Cardiac muscle cell (in vitro differentiated cells and primary cell): ENCODE results near the gene RAET1G. TPM values are rescaled to one million over a fixed set of nuclear protein-coding genes. Genes with fewer than 3 reads are reported as not detected.
"Not testable (repeated sequence)": the region's sequence is repeated elsewhere in the genome, so short reads cannot be mapped to it uniquely, and the experiment has no call there.

Experiments used
- DNase-seq, 2 donors: peaks; one replicate each; pipeline versions ENCODE4 v3.0.0 to v3.0.0-alpha.2; 2010 to 2017; ENCODE audit warnings: low read depth in 1 of 2, low spot score in 1 of 2
- H3K27ac ChIP-seq: fragments of 200-600 bp; sonication (generic); 2 replicates; pipeline ENCODE4 v1.5.1; 2016
- H3K27me3 ChIP-seq: fragments of 200-600 bp; sonication (generic); 2 replicates; pipeline ENCODE4 v1.6.0; 2016; ENCODE audit warnings: control low read depth
- H3K36me3 ChIP-seq: fragments of 200-600 bp; sonication (generic); 2 replicates; pipeline ENCODE4 v1.5.1; 2016; ENCODE audit warnings: control low read depth
- H3K4me1 ChIP-seq: fragments of 200-600 bp; sonication (generic); 2 replicates; pipeline ENCODE4 v1.8.1; 2017; ENCODE audit warnings: low read depth, mild to moderate bottlenecking, mixed run types
- H3K4me3 ChIP-seq: fragments of 200-600 bp; sonication (generic); 2 replicates; pipeline ENCODE4 v1.5.1; 2016; ENCODE audit warnings: mild to moderate bottlenecking
- H3K9me3 ChIP-seq: fragments of 200-600 bp; sonication (generic); 2 replicates; pipeline ENCODE4 v1.5.1; 2017; ENCODE audit warnings: low read depth, mild to moderate bottlenecking, control low read depth
- CTCF ChIP-seq: IDR thresholded peaks from 2 replicates; pipeline ENCODE4 v1.5.1; 2012; ENCODE audit warnings: low read depth, mild to moderate bottlenecking, low read length
- polyA plus RNA-seq: library from polyadenylated mRNA; unstranded; fragments of >200 nt; fragmentation: Nextera tagmentation; extraction: Ambion mirVana; gene quantifications from 2 replicates; pipeline ENCODE4 v1.2.1, GENCODE V29; 2016
- total RNA-seq: library from RNA; depleted of rRNA; stranded (reverse); fragments of >200 nt; gene quantifications from 2 replicates; pipeline ENCODE4 v1.2.3, GENCODE V29; 2016

The RAET1G gene
- total and polyA plus RNA-seq, 2 experiments from 2014 or later, result not detected

GRCh38 chr6:149925974-149926777 is 3.3 kb upstream of the RAET1G start:
- H3K36me3 ChIP-seq, result no peaks in the 10 kb centered on the region
- H3K27ac ChIP-seq, result no peak overlapping the region
- peaks cover 90% of the 10 kb centered on the region for H3K27me3 ChIP-seq
- H3K9me3 ChIP-seq, result no peaks in the 10 kb centered on the region
- peak overlapping the region; percentile 23 for H3K4me3 ChIP-seq
- DNase-seq, result peak; percentile 79 to 86
- peak; percentile 89 for TF ChIP-seq CTCF
- no peaks in the 10 kb centered on the region for H3K4me1 ChIP-seq

GRCh38 chr6:149925253-149925973 is 2.5 kb upstream of the RAET1G start:
- Histone ChIP-seq H3K4me3 (peak overlapping the region; percentile 23), H3K4me1 (no peaks in the 10 kb centered on the region), H3K27me3 (peaks cover 90% of the 10 kb centered on the region), H3K9me3 (no peaks in the 10 kb centered on the region), H3K36me3 (no peaks in the 10 kb centered on the region), H3K27ac (no peak overlapping the region)
- peak in 1 of 2 donors; percentile 38 for DNase-seq
- TF ChIP-seq CTCF, result no peak

- Histone ChIP-seq H3K9me3 (no peaks in the 10 kb centered on the region), H3K4me3 (no peak overlapping the region), H3K27me3 (peaks cover 90% of the 10 kb centered on the region), H3K27ac (no peak overlapping the region), H3K4me1 (no peaks in the 10 kb centered on the region), H3K36me3 (no peaks in the 10 kb centered on the region)
- no peak for DNase-seq
- TF ChIP-seq CTCF, result no peak
Observed at GRCh38 chr6:149924933-149925252, 2.0 kb upstream of the RAET1G start.

GRCh38 chr6:149924206-149924932 is 1.4 kb upstream of the RAET1G start:
- Histone ChIP-seq H3K9me3 (no peaks in the 10 kb centered on the region), H3K4me3 (no peak overlapping the region), H3K27ac (no peak overlapping the region), H3K4me1 (no peaks in the 10 kb centered on the region), H3K27me3 (peaks cover 90% of the 10 kb centered on the region), H3K36me3 (no peaks in the 10 kb centered on the region)
- DNase-seq, result no peak
- no peak for TF ChIP-seq CTCF

GRCh38 chr6:149923327-149923986 is 536 bp upstream of the RAET1G start:
- H3K27me3 ChIP-seq, result peaks cover 90% of the 10 kb centered on the region
- no peak overlapping the region for H3K27ac ChIP-seq
- H3K9me3 ChIP-seq, result no peaks in the 10 kb centered on the region
- H3K36me3 ChIP-seq, result no peaks in the 10 kb centered on the region
- no peak for DNase-seq
- no peak for TF ChIP-seq CTCF
- H3K4me1 ChIP-seq, result no peaks in the 10 kb centered on the region
- H3K4me3 ChIP-seq, result peak overlapping the region; percentile 28

- DNase-seq, H3K27ac ChIP-seq, H3K36me3 ChIP-seq, H3K4me1 ChIP-seq, H3K9me3 ChIP-seq, H3K4me3 ChIP-seq: not testable (repeated sequence)
- peaks cover 94% of the 10 kb centered on the region for H3K27me3 ChIP-seq
Observed at GRCh38 chr6:149922091-149922490, 830 bp downstream of the RAET1G start.
